ENCODE measurements around the gene DRAM1. TPM values are rescaled to one million over a fixed set of nuclear protein-coding genes. Genes with fewer than 3 reads are reported as not detected.
A peak's percentile ranks its signal among the peaks of the same experiment; 100 is the strongest.
"Not testable (repeated sequence)": the region's sequence is repeated elsewhere in the genome, so short reads cannot be mapped to it uniquely, and the experiment has no call there.

DRAM1 gene
- total RNA-seq, 1 donor from 2014 or later = 5.8 TPM

GRCh38 chr12:101906226-101906625, 28.8 kb downstream of the DRAM1 start:
- DNase-seq (ENCODE audit: low read depth) = no peak
- Histone ChIP-seq H3K36me3 (ENCODE audit: control insufficient read depth, insufficient read depth, low read length) (no peaks in the 10 kb centered on the region), H3K4me3 (ENCODE audit: low read depth, low read length) (no peak overlapping the region), H3K27me3 (ENCODE audit: control insufficient read depth, insufficient read depth, low read length) (no peaks in the 10 kb centered on the region)
- TF ChIP-seq CTCF (IDR thresholded peaks at IDR 0.05; ENCODE audit: insufficient read depth, low read length, severe bottlenecking) = no peak
- no peak for FAIRE-seq

- DNase-seq (ENCODE audit: low read depth) (peak; percentile 20), FAIRE-seq (no peak)
- Histone ChIP-seq H3K27me3 (ENCODE audit: control insufficient read depth, insufficient read depth, low read length) (no peaks in the 10 kb centered on the region), H3K36me3 (ENCODE audit: control insufficient read depth, insufficient read depth, low read length) (no peaks in the 10 kb centered on the region), H3K4me3 (ENCODE audit: low read depth, low read length) (no peak overlapping the region)
- no peak for TF ChIP-seq CTCF (IDR thresholded peaks at IDR 0.05; ENCODE audit: insufficient read depth, low read length, severe bottlenecking)
These were observed 31.0 kb downstream of the DRAM1 start for GRCh38 chr12:101908395-101908794.

- FAIRE-seq (no peak), DNase-seq (ENCODE audit: low read depth) (peak; percentile 27)
- Histone ChIP-seq H3K4me3 (ENCODE audit: low read depth, low read length) (no peak overlapping the region), H3K36me3 (ENCODE audit: control insufficient read depth, insufficient read depth, low read length) (no peaks in the 10 kb centered on the region), H3K27me3 (ENCODE audit: control insufficient read depth, insufficient read depth, low read length) (no peaks in the 10 kb centered on the region)
- no peak for TF ChIP-seq CTCF (IDR thresholded peaks at IDR 0.05; ENCODE audit: insufficient read depth, low read length, severe bottlenecking)
These were observed 32.3 kb downstream of the DRAM1 start for GRCh38 chr12:101909646-101910045.

GRCh38 chr12:101915841-101916240, 38.5 kb downstream of the DRAM1 start:
- Histone ChIP-seq H3K36me3 (ENCODE audit: control insufficient read depth, insufficient read depth, low read length) (no peaks in the 10 kb centered on the region), H3K27me3 (ENCODE audit: control insufficient read depth, insufficient read depth, low read length) (no peaks in the 10 kb centered on the region), H3K4me3 (ENCODE audit: low read depth, low read length) (no peak overlapping the region)
- no peak for TF ChIP-seq CTCF (IDR thresholded peaks at IDR 0.05; ENCODE audit: insufficient read depth, low read length, severe bottlenecking)
- no peak for DNase-seq (ENCODE audit: low read depth)
- FAIRE-seq = no peak

- not testable (repeated sequence) for H3K36me3 ChIP-seq (ENCODE audit: control insufficient read depth, insufficient read depth, low read length); H3K27me3 ChIP-seq (ENCODE audit: control insufficient read depth, insufficient read depth, low read length); H3K4me3 ChIP-seq (ENCODE audit: low read depth, low read length); DNase-seq (ENCODE audit: low read depth); FAIRE-seq
These were observed 41.4 kb downstream of the DRAM1 start for GRCh38 chr12:101918805-101919204.

GRCh38 chr12:101919447-101919846, 42.1 kb downstream of the DRAM1 start:
- no peak overlapping the region for H3K4me3 ChIP-seq (ENCODE audit: low read depth, low read length)
- DNase-seq (ENCODE audit: low read depth) (no peak), FAIRE-seq (no peak)
- H3K36me3 ChIP-seq (ENCODE audit: control insufficient read depth, insufficient read depth, low read length) = no peaks in the 10 kb centered on the region
- H3K27me3 ChIP-seq (ENCODE audit: control insufficient read depth, insufficient read depth, low read length) = no peaks in the 10 kb centered on the region
- no peak for TF ChIP-seq CTCF (IDR thresholded peaks at IDR 0.05; ENCODE audit: insufficient read depth, low read length, severe bottlenecking)

All from bronchial epithelial cell (primary cell).